CD14-positive monocyte (primary cell): ENCODE data around the gene RPS26. TPM values are rescaled to one million over a fixed set of nuclear protein-coding genes. Genes with fewer than 3 reads are reported as not detected.
A peak's percentile ranks its signal among the peaks of the same experiment; 100 is the strongest.

ENCODE experiments used
- DNase-seq, 3 donors: peaks; one replicate each; pipeline ENCODE4 v3.0.0-alpha.2; 2011 to 2022
- H2AFZ ChIP-seq: 2 replicates; pipeline ENCODE4 v1.6.0; 2012; ENCODE audit warnings: mild to moderate bottlenecking, low read depth, low read length, inconsistent platforms; ENCODE audit not compliant: insufficient read depth, poor library complexity, severe bottlenecking
- H3K27ac ChIP-seq, 2 donors: 1 replicate in 1 of 2; 2 replicates in 1 of 2; pipeline ENCODE4 v1.5.1; 2012 to 2013; ENCODE audit warnings: low read length in 2 of 2, control low read depth in 1 of 2, inconsistent platforms in 1 of 2, low read depth in 1 of 2, mild to moderate bottlenecking in 1 of 2
- H3K27me3 ChIP-seq, 2 donors: one replicate each; pipeline versions ENCODE4 v1.6.0 to v1.6.1; 2011 to 2013; ENCODE audit warnings: low read length in 2 of 2; ENCODE audit not compliant: control insufficient read depth in 2 of 2, insufficient read depth in 2 of 2
- H3K36me3 ChIP-seq, 2 donors: replicated peaks in 1 of 2; 1 replicate in 1 of 2; 2 replicates in 1 of 2; pipeline versions ENCODE4 v1.5.1 to v1.6.1; 2012 to 2013; ENCODE audit warnings: low read length in 2 of 2, control low read depth in 1 of 2, inconsistent platforms in 1 of 2, mild to moderate bottlenecking in 1 of 2; ENCODE audit not compliant: insufficient read depth in 2 of 2, control insufficient read depth in 1 of 2
- H3K4me1 ChIP-seq, 2 donors: 1 replicate in 1 of 2; 2 replicates in 1 of 2; pipeline versions ENCODE4 v1.5.1 to v1.6.1; 2012 to 2013; ENCODE audit warnings: low read length in 2 of 2, control low read depth in 1 of 2, inconsistent platforms in 1 of 2, mild to moderate bottlenecking in 1 of 2, moderate library complexity in 1 of 2; ENCODE audit not compliant: insufficient read depth in 2 of 2, control insufficient read depth in 1 of 2
- H3K4me2 ChIP-seq: replicated peaks from 2 replicates; pipeline ENCODE3; 2012; ENCODE audit warnings: low read length, moderate library complexity, mild to moderate bottlenecking; ENCODE audit not compliant: poor library complexity, severe bottlenecking; ENCODE audit errors: extremely low read depth
- H3K4me3 ChIP-seq, 3 experiments: fragments of 200-600 bp in 1 of 3; sonication (generic) in 1 of 3; replicated peaks in 1 of 3; 1 replicate in 2 of 3; 2 replicates in 1 of 3; pipeline ENCODE4 v1.5.1; 2011 to 2013; ENCODE audit warnings: low read length in 3 of 3, mild to moderate bottlenecking in 3 of 3, control low read depth in 2 of 3, low read depth in 2 of 3, inconsistent platforms in 1 of 3, moderate library complexity in 1 of 3
- H3K79me2 ChIP-seq: 2 replicates; pipeline ENCODE4 v1.6.0; 2012; ENCODE audit warnings: mild to moderate bottlenecking, control low read depth, inconsistent platforms, low read length, moderate library complexity; ENCODE audit not compliant: insufficient read depth
- H3K9ac ChIP-seq: 2 replicates; pipeline ENCODE4 v1.6.0; 2017; ENCODE audit warnings: low read length, mild to moderate bottlenecking; ENCODE audit not compliant: insufficient read depth, poor library complexity, severe bottlenecking
- H3K9me3 ChIP-seq, 2 donors: replicated peaks in 1 of 2; 1 replicate in 1 of 2; 2 replicates in 1 of 2; pipeline versions ENCODE4 v1.5.1 to v1.6.1; 2012 to 2013; ENCODE audit warnings: low read length in 2 of 2, control low read depth in 1 of 2; ENCODE audit not compliant: control insufficient read depth in 1 of 2, insufficient read depth in 1 of 2
- H4K20me1 ChIP-seq: 2 replicates; pipeline ENCODE4 v1.6.0; 2012; ENCODE audit warnings: mild to moderate bottlenecking, low read length, control low read depth, moderate library complexity; ENCODE audit not compliant: insufficient read depth
- H3K27ac Mint-ChIP-seq, 7 donors: one replicate each; pipeline ENCODE4 v1.8.0; 2020; ENCODE audit warnings: mild to moderate bottlenecking in 7 of 7, mixed read lengths in 7 of 7, moderate library complexity in 6 of 7, inconsistent platforms in 2 of 7
- H3K27me3 Mint-ChIP-seq, 3 donors: one replicate each; pipeline ENCODE4 v1.8.0; 2021 to 2022; ENCODE audit warnings: low read depth in 3 of 3, mild to moderate bottlenecking in 3 of 3, mixed read lengths in 3 of 3, moderate library complexity in 3 of 3, inconsistent platforms in 1 of 3
- H3K36me3 Mint-ChIP-seq, 2 donors: one replicate each; pipeline ENCODE4 v1.8.0; 2020; ENCODE audit warnings: mixed read lengths in 2 of 2, inconsistent platforms in 1 of 2, mild to moderate bottlenecking in 1 of 2
- H3K4me1 Mint-ChIP-seq: one replicate; pipeline ENCODE4 v1.8.0; 2020; ENCODE audit warnings: mild to moderate bottlenecking, mixed read lengths
- H3K4me3 Mint-ChIP-seq, 2 donors: one replicate each; pipeline ENCODE4 v1.8.0; 2020; ENCODE audit warnings: mild to moderate bottlenecking in 2 of 2, mixed read lengths in 2 of 2, moderate library complexity in 1 of 2
- H3K9me3 Mint-ChIP-seq, 7 donors: one replicate each; pipeline ENCODE4 v1.8.0; 2020 to 2022; ENCODE audit warnings: mixed read lengths in 7 of 7, mild to moderate bottlenecking in 6 of 7, moderate library complexity in 6 of 7, inconsistent platforms in 2 of 7
- CTCF ChIP-seq: fragments of 200-600 bp; IDR thresholded peaks from one replicate; pipeline ENCODE4 v1.8.0; 2022; ENCODE audit warnings: antibody characterized with exemption, mild to moderate bottlenecking
- WGBS: methylation state at CpG from one replicate; pipeline ENCODE4 v1.1.5; 2013; ENCODE audit warnings: missing lambda C conversion rate; ENCODE audit not compliant: insufficient coverage; 5-methylcytosine and 5-hydroxymethylcytosine counted together
- intact Hi-C, 2 donors: fragments of 100-400 bp; cut with micrococcal nuclease; formaldehyde crosslinking; loops; one replicate each; pipeline versions ENCODE4 v1.15.0 to v1.15.1; 2023
- polyA plus RNA-seq, 3 donors: library from polyadenylated mRNA; depleted of rRNA in 1 of 3; unstranded in 2 of 3; stranded (reverse) in 1 of 3; fragments of 300-500 nt in 2 of 3; fragments of >200 nt in 1 of 3; fragmentation: Illumina TruSeq in 2 of 3; gene quantifications; 1 replicate in 2 of 3; 2 replicates in 1 of 3; pipeline ENCODE4 v1.2.3, GENCODE V29; 2012 to 2021

Gene RPS26
- polyA plus RNA-seq, 3 donors, result 238 to 363 (median 286) TPM

- Histone ChIP-seq H3K27ac (peak overlapping the region in 1 of 2 donors; percentile 97), H3K9ac (peak overlapping the region; percentile 83), H3K4me2 (peak overlapping the region; percentile 75), H3K36me3 (peaks cover 18 to 31% of the 10 kb centered on the region in 2 donors), H4K20me1 (peaks cover 17% of the 10 kb centered on the region), H3K9me3 (no peaks in the 10 kb centered on the region), H3K4me1 (peaks cover 14 to 18% of the 10 kb centered on the region in 2 donors), H2AFZ (no peak overlapping the region), H3K27me3 (no peaks in the 10 kb centered on the region), H3K4me3 (peak overlapping the region; percentile 78 to 95 (median 92)), H3K79me2 (peaks cover 19% of the 10 kb centered on the region)
- Mint-ChIP-seq H3K9me3 (peaks cover 0 to 2% (median 0%) of the 10 kb centered on the region in 7 donors), H3K27ac (peak overlapping the region; percentile 93 to 99 (median 96)), H3K36me3 (peaks cover 25 to 38% of the 10 kb centered on the region in 2 donors), H3K4me1 (peaks cover 14% of the 10 kb centered on the region), H3K27me3 (no peaks in the 10 kb centered on the region), H3K4me3 (peak overlapping the region; percentile 95 to 98)
- no peak for TF ChIP-seq CTCF
- intact Hi-C loops, result loop anchor here (2.0 to 5.0 kb wide), 7 partner anchors 46 to 316 kb away; partner anchors contain the start of genes RPL41 (in 2 of the 2), ZC3H10 (in 2 of the 2), CD63 (in 1 of the 2) and ORMDL2 (in 1 of the 2)
- DNase-seq, result no peak
- 45% methylated on average over 7 of the region's 9 CpGs for WGBS
Observed at GRCh38 chr12:56042843-56043242, 1.1 kb downstream of the RPS26 start.

GRCh38 chr12:56046027-56046780 is 4.5 kb downstream of the RPS26 start:
- WGBS, result 95% methylated on average over 4 of the region's 9 CpGs
- H3K36me3 ChIP-seq, result peaks cover 18 to 31% of the 10 kb centered on the region in 2 donors
- H3K4me1 ChIP-seq, result peaks cover 10 to 15% of the 10 kb centered on the region in 2 donors
- Mint-ChIP-seq H3K27me3 (peaks cover 0 to 1% (median 0%) of the 10 kb centered on the region in 3 donors), H3K36me3 (peaks cover 23 to 38% of the 10 kb centered on the region in 2 donors), H3K27ac (peak overlapping the region in 6 of 7 donors; percentile 26 to 87 (median 55)), H3K9me3 (no peaks in the 10 kb centered on the region), H3K4me3 (no peak overlapping the region), H3K4me1 (peaks cover 10% of the 10 kb centered on the region)
- intact Hi-C loops, result no loop called here
- H4K20me1 ChIP-seq, result peaks cover 17% of the 10 kb centered on the region
- H3K9me3 ChIP-seq, result no peaks in the 10 kb centered on the region
- no peaks in the 10 kb centered on the region for H3K27me3 ChIP-seq
- no peak overlapping the region for H3K4me3 ChIP-seq
- no peak overlapping the region for H3K4me2 ChIP-seq
- DNase-seq, result no peak
- no peak overlapping the region for H2AFZ ChIP-seq
- H3K9ac ChIP-seq, result no peak overlapping the region
- no peak overlapping the region for H3K27ac ChIP-seq
- no peak for TF ChIP-seq CTCF
- peaks cover 19% of the 10 kb centered on the region for H3K79me2 ChIP-seq
